ENCODE data around the gene AKAP8L.

DNA sequence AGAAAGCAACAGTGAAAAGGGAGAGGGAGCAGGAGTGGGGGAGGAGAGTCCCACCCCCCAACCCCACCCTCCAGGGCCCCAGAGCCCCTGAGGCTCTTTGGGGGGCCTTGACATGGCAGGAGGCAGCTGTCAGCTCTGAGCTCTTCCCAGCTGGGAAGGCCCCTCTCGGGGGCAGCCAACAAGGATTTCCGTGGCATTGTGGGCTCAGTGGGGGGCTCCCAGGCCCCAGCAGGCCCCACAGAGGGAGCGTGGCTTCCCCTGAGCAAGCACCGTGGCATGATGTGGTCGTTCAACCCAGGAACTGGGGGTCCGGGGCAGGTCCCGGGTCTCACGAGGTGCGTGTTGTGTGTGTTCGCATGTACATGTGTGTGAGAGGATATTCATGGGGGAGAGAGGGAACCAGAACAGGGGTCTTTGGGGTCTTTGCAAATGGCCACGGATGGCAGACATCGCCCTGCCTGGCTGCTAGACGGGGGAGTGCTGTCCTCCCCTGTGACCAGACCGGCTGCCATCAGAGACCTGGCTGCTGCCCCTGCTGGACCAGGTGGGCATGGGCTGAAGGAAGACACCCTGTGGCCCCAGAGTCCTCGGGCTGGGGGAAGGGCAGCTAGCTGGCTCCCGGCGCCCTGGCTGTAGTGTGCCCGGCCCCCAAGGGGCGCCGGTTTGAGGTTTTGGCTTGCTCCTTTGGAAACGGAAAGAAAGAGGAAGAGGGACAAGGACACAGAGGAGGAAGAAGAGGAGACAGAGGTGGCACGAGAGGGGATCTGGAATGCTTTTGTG lies 3.7 kb upstream of the AKAP8L start:
- no peak for TF ChIP-seq POLR2A (IDR thresholded peaks at IDR 0.05)
- TF ChIP-seq, protein P1, sequence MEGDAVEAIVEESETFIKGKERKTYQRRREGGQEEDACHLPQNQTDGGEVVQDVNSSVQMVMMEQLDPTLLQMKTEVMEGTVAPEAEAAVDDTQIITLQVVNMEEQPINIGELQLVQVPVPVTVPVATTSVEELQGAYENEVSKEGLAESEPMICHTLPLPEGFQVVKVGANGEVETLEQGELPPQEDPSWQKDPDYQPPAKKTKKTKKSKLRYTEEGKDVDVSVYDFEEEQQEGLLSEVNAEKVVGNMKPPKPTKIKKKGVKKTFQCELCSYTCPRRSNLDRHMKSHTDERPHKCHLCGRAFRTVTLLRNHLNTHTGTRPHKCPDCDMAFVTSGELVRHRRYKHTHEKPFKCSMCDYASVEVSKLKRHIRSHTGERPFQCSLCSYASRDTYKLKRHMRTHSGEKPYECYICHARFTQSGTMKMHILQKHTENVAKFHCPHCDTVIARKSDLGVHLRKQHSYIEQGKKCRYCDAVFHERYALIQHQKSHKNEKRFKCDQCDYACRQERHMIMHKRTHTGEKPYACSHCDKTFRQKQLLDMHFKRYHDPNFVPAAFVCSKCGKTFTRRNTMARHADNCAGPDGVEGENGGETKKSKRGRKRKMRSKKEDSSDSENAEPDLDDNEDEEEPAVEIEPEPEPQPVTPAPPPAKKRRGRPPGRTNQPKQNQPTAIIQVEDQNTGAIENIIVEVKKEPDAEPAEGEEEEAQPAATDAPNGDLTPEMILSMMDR (IDR thresholded peaks at IDR 0.05): no peak

All from esophagus squamous epithelium (tissue), 4 donors.